ENCODE measurements around the gene SYMPK. TPM values are rescaled to one million over a fixed set of nuclear protein-coding genes. Genes with fewer than 3 reads are reported as not detected.

Gene SYMPK
- total RNA-seq, 1 donor from 2014 or later, result 73.1 TPM

DNA sequence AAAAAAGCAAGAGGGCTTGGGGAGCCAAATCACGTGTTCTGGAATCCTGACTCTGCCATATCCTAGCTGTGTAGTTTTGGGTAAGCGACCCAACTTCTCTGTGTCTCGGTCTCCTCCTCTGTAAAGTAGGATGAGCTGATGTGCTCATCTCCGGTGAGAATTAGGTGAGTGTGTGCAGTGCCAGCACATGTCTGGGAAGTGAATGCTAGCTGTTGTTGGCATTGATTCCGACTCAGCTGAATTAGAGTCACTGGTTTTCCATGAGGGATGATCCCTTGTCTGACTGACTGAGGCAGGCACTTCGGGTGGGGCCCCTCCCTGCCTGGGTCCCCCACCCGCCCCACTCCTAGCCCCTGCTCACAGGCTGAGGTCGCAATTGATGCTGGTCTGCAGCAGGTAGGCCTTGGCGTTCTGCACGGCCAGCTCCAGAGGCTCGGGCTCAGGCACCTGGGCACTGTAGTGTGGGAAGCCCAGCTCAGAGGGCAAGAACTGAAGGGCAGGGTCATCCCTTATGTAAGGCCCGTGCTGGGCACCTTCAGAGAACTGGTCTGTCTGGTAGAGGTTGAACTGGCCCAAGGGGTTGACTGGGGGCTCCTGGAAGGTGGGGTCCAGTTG lies 48.7 kb downstream of the SYMPK start:
- H3K4me3 ChIP-seq, result no peak overlapping the region
- no peaks in the 10 kb centered on the region for H3K27me3 ChIP-seq (ENCODE audit: low read depth)
- intact Hi-C loops (cut with DNase I), result no loop called here
- peaks cover 6% of the 10 kb centered on the region for H3K36me3 ChIP-seq
- ATAC-seq (no peak), DNase-seq (no peak)
- no peak for TF ChIP-seq CTCF (IDR thresholded peaks at IDR 0.05)
- no peaks in the 10 kb centered on the region for H3K9me3 ChIP-seq
- H3K4me1 ChIP-seq, result peaks cover 14% of the 10 kb centered on the region
- no peak overlapping the region for H3K27ac ChIP-seq

DNA sequence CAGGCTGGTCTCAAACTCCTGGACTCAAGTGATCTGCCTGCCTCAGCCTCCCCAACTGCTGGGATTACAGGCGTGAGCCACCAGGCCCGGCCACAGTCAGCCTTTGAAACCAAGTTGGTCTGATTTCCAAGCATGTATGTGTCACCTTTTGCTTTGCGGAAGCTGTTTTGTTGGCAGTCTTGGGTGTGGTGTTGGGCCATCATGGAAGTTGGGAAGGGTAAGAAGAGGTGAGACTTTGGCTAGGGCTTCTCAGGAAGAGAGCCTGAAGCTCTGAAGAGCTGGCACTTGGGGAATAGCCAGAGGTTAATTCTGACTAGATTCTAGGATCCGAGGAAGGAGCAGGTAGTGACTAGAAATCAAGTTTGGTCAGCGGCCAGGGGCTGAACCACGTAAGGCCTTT lies 50.6 kb downstream of the SYMPK start:
- TF ChIP-seq CTCF (IDR thresholded peaks at IDR 0.05), result no peak
- no peak for DNase-seq
- Histone ChIP-seq H3K27me3 (ENCODE audit: low read depth) (no peaks in the 10 kb centered on the region), H3K4me3 (no peak overlapping the region), H3K4me1 (peaks cover 14% of the 10 kb centered on the region), H3K36me3 (no peaks in the 10 kb centered on the region), H3K27ac (no peak overlapping the region), H3K9me3 (no peaks in the 10 kb centered on the region)
- intact Hi-C loops (cut with DNase I), result no loop called here
- ATAC-seq, result no peak

- ATAC-seq, result no peak
- H3K36me3 ChIP-seq, result no peaks in the 10 kb centered on the region
- no peak for DNase-seq
- H3K27me3 ChIP-seq (ENCODE audit: low read depth), result no peaks in the 10 kb centered on the region
- no peaks in the 10 kb centered on the region for H3K9me3 ChIP-seq
- TF ChIP-seq CTCF (IDR thresholded peaks at IDR 0.05), result no peak
- peaks cover 5% of the 10 kb centered on the region for H3K4me1 ChIP-seq
- intact Hi-C loops (cut with DNase I), result no loop called here
- H3K4me3 ChIP-seq, result no peak overlapping the region
- H3K27ac ChIP-seq, result no peak overlapping the region
Observed at GRCh38 chr19:45809643-45810159, 53.2 kb downstream of the SYMPK start.

GRCh38 chr19:45805719-45806118 lies 57.2 kb downstream of the SYMPK start:
- intact Hi-C loops (cut with DNase I), result no loop called here

GRCh38 chr19:45804959-45805230 lies 58.1 kb downstream of the SYMPK start:
- ATAC-seq, result no peak
- H3K4me3 ChIP-seq, result no peak overlapping the region

More at GRCh38 chr19:45805719-45806118, 57.2 kb downstream of the SYMPK start:
- TF ChIP-seq CTCF (IDR thresholded peaks at IDR 0.05), result no peak
- no peaks in the 10 kb centered on the region for H3K27me3 ChIP-seq (ENCODE audit: low read depth)
- no peak overlapping the region for H3K4me3 ChIP-seq
- DNase-seq (no peak), ATAC-seq (no peak)
- H3K9me3 ChIP-seq, result no peaks in the 10 kb centered on the region
- H3K4me1 ChIP-seq, result peaks cover 5% of the 10 kb centered on the region
- no peak overlapping the region for H3K27ac ChIP-seq
- no peaks in the 10 kb centered on the region for H3K36me3 ChIP-seq

More at GRCh38 chr19:45804959-45805230, 58.1 kb downstream of the SYMPK start:
- H3K27ac ChIP-seq, result no peak overlapping the region
- no peaks in the 10 kb centered on the region for H3K27me3 ChIP-seq (ENCODE audit: low read depth)
- TF ChIP-seq CTCF (IDR thresholded peaks at IDR 0.05), result no peak
- H3K9me3 ChIP-seq, result no peaks in the 10 kb centered on the region
- intact Hi-C loops (cut with DNase I), result no loop called here
- no peak for DNase-seq
- H3K36me3 ChIP-seq, result no peaks in the 10 kb centered on the region
- peaks cover 3% of the 10 kb centered on the region for H3K4me1 ChIP-seq

Measured in lower lobe of right lung (tissue), 2 donors.